Eye (tissue), 1 donor: ENCODE results near the gene STK40.
A peak's percentile ranks its signal among the peaks of the same experiment; 100 is the strongest.

Experiments
- DNase-seq: peaks from one replicate; pipeline ENCODE4 v3.0.0-alpha.2; 2015

Gene STK40

GRCh38 chr1:36397378-36398230 is 11.9 kb upstream of the STK40 start, which contains the start of gene LSM10:
Gene LSM10 (minus strand): TSS chr1:36397908. CDS start chr1:36394129, 3,779 bp downstream.
- peak; percentile 99 for DNase-seq

GRCh38 chr1:36397083-36397377 is 11.3 kb upstream of the STK40 start:
- no peak for DNase-seq

- DNase-seq = no peak
Observed at GRCh38 chr1:36396359-36396758, 10.6 kb upstream of the STK40 start.

GRCh38 chr1:36393686-36394085 is 8.0 kb upstream of the STK40 start:
- no peak for DNase-seq

- no peak for DNase-seq
Observed at GRCh38 chr1:36392836-36393235, 7.1 kb upstream of the STK40 start.

- DNase-seq = no peak
Observed at GRCh38 chr1:36391271-36391670, 5.5 kb upstream of the STK40 start.

GRCh38 chr1:36390411-36390810 is 4.7 kb upstream of the STK40 start:
- DNase-seq = no peak

- DNase-seq = no peak
Observed at GRCh38 chr1:36389999-36390398, 4.3 kb upstream of the STK40 start.

- no peak for DNase-seq
Observed at GRCh38 chr1:36389261-36389660, 3.5 kb upstream of the STK40 start.

- DNase-seq = peak; percentile 18
Observed at GRCh38 chr1:36387141-36387949, 1.6 kb upstream of the STK40 start.

- peak; percentile 90 for DNase-seq
Observed at GRCh38 chr1:36386265-36387140, 779 bp upstream of the STK40 start.

GRCh38 chr1:36384542-36385409 is 948 bp downstream of the STK40 start:
- no peak for DNase-seq

GRCh38 chr1:36383240-36383639 is 2.5 kb downstream of the STK40 start:
- DNase-seq = no peak

- DNase-seq = no peak
Observed at GRCh38 chr1:36382669-36383068, 3.1 kb downstream of the STK40 start.

GRCh38 chr1:36382231-36382630 is 3.5 kb downstream of the STK40 start:
- no peak for DNase-seq

GRCh38 chr1:36381405-36381804 is 4.3 kb downstream of the STK40 start:
- DNase-seq = no peak

GRCh38 chr1:36380782-36381181 is 4.9 kb downstream of the STK40 start:
- no peak for DNase-seq

- DNase-seq = no peak
Observed at GRCh38 chr1:36380143-36380619, 5.5 kb downstream of the STK40 start.

- no peak for DNase-seq
Observed at GRCh38 chr1:36377791-36378492, 7.8 kb downstream of the STK40 start.

- no peak for DNase-seq
Observed at GRCh38 chr1:36372617-36373016, 13.1 kb downstream of the STK40 start.
